ENCODE results near the gene RPS5. TPM values are rescaled to one million over a fixed set of nuclear protein-coding genes. Genes with fewer than 3 reads are reported as not detected.

RPS5 gene
- total RNA-seq, 2 donors from 2014 or later = 593 to 1,197 TPM

GRCh38 chr19:58349590-58349989 is 37.5 kb upstream of the RPS5 start:
- H3K4me1 ChIP-seq = peaks cover 0 to 16% of the 10 kb centered on the region in 2 donors
- no peak overlapping the region for H3K27ac ChIP-seq
- H3K27me3 ChIP-seq = peaks cover 0 to 4% of the 10 kb centered on the region in 2 donors
- no peak for TF ChIP-seq CTCF (IDR thresholded peaks at IDR 0.05)
- no peak for DNase-seq (ENCODE audit: low spot score)
- H3K36me3 ChIP-seq = no peaks in the 10 kb centered on the region
- H3K9me3 ChIP-seq = no peaks in the 10 kb centered on the region
- no peak overlapping the region for H3K4me3 ChIP-seq

GRCh38 chr19:58350001-58350861 is 36.8 kb upstream of the RPS5 start:
- H3K27me3 ChIP-seq = peaks cover 0 to 4% of the 10 kb centered on the region in 2 donors
- no peak for TF ChIP-seq CTCF (IDR thresholded peaks at IDR 0.05)
- peaks cover 0 to 16% of the 10 kb centered on the region in 2 donors for H3K4me1 ChIP-seq
- no peak overlapping the region for H3K27ac ChIP-seq
- H3K36me3 ChIP-seq = no peaks in the 10 kb centered on the region
- H3K4me3 ChIP-seq = peak overlapping the region in 1 of 2 donors; percentile 25
- DNase-seq (ENCODE audit: low spot score) = no peak
- H3K9me3 ChIP-seq = no peaks in the 10 kb centered on the region

GRCh38 chr19:58350871-58351557 is 36.1 kb upstream of the RPS5 start:
- no peak for DNase-seq (ENCODE audit: low spot score)
- Histone ChIP-seq H3K36me3 (no peaks in the 10 kb centered on the region), H3K27ac (no peak overlapping the region), H3K9me3 (no peaks in the 10 kb centered on the region), H3K4me1 (peaks cover 0 to 20% of the 10 kb centered on the region in 2 donors), H3K27me3 (peaks cover 0 to 4% of the 10 kb centered on the region in 2 donors), H3K4me3 (peak overlapping the region in 1 of 2 donors; percentile 25)
- no peak for TF ChIP-seq CTCF (IDR thresholded peaks at IDR 0.05)

- no peaks in the 10 kb centered on the region for H3K36me3 ChIP-seq
- H3K27me3 ChIP-seq = peaks cover 0 to 4% of the 10 kb centered on the region in 2 donors
- TF ChIP-seq CTCF (IDR thresholded peaks at IDR 0.05) = no peak
- no peak overlapping the region for H3K27ac ChIP-seq
- H3K4me1 ChIP-seq = peaks cover 0 to 25% of the 10 kb centered on the region in 2 donors
- no peak for DNase-seq (ENCODE audit: low spot score)
- no peak overlapping the region for H3K4me3 ChIP-seq
- no peaks in the 10 kb centered on the region for H3K9me3 ChIP-seq
Observed at GRCh38 chr19:58351558-58351878, 35.6 kb upstream of the RPS5 start.

GRCh38 chr19:58351990-58352755 is 34.9 kb upstream of the RPS5 start:
- no peak for DNase-seq (ENCODE audit: low spot score)
- H3K27ac ChIP-seq = no peak overlapping the region
- peaks cover 0 to 2% of the 10 kb centered on the region in 2 donors for H3K27me3 ChIP-seq
- no peak for TF ChIP-seq CTCF (IDR thresholded peaks at IDR 0.05)
- peaks cover 0 to 29% of the 10 kb centered on the region in 2 donors for H3K4me1 ChIP-seq
- H3K9me3 ChIP-seq = no peaks in the 10 kb centered on the region
- no peaks in the 10 kb centered on the region for H3K36me3 ChIP-seq
- H3K4me3 ChIP-seq = no peak overlapping the region
